GM18511 (cell line): ENCODE results near the gene ARID1B.
"Not testable (repeated sequence)": the region's sequence is repeated elsewhere in the genome, so short reads cannot be mapped to it uniquely, and the experiment has no call there.

Experiments used
- ATAC-seq: cut with Tn5 transposase; IDR thresholded peaks from one replicate; pipeline ENCODE4 v1.9.1; 2021; ENCODE audit warnings: mild to moderate bottlenecking, moderate library complexity; ENCODE audit not compliant: unreplicated experiment

Gene ARID1B

GRCh38 chr6:156980948-156981347 is 203.8 kb downstream of the ARID1B start:
- ATAC-seq: no peak

GRCh38 chr6:156982168-156982567 is 205.0 kb downstream of the ARID1B start:
- no peak for ATAC-seq

- ATAC-seq: not testable (repeated sequence)
Observed at GRCh38 chr6:156982864-156983263, 205.7 kb downstream of the ARID1B start.

- ATAC-seq: no peak
Observed at GRCh38 chr6:156984178-156984738, 207.1 kb downstream of the ARID1B start.

- no peak for ATAC-seq
Observed at GRCh38 chr6:156985309-156985708, 208.1 kb downstream of the ARID1B start.

GRCh38 chr6:156988276-156989158 is 211.3 kb downstream of the ARID1B start:
- ATAC-seq: peak; percentile 81

GRCh38 chr6:156989159-156989806 is 212.1 kb downstream of the ARID1B start:
- no peak for ATAC-seq

GRCh38 chr6:156992020-156992804 is 215.0 kb downstream of the ARID1B start:
- ATAC-seq: no peak

- no peak for ATAC-seq
Observed at GRCh38 chr6:156993713-156994112, 216.5 kb downstream of the ARID1B start.

- ATAC-seq: no peak
Observed at GRCh38 chr6:156994215-156995076, 217.3 kb downstream of the ARID1B start.

- no peak for ATAC-seq
Observed at GRCh38 chr6:156995502-156995901, 218.3 kb downstream of the ARID1B start.

GRCh38 chr6:156996265-156996664 is 219.1 kb downstream of the ARID1B start:
- ATAC-seq: no peak

- no peak for ATAC-seq
Observed at GRCh38 chr6:156998794-156999330, 221.7 kb downstream of the ARID1B start.

GRCh38 chr6:156999762-157000161 is 222.6 kb downstream of the ARID1B start:
- no peak for ATAC-seq

GRCh38 chr6:157001716-157002115 is 224.5 kb downstream of the ARID1B start:
- no peak for ATAC-seq

- no peak for ATAC-seq
Observed at GRCh38 chr6:157002774-157003173, 225.6 kb downstream of the ARID1B start.

- no peak for ATAC-seq
Observed at GRCh38 chr6:157005940-157006339, 228.8 kb downstream of the ARID1B start.

GRCh38 chr6:157008568-157008967 is 231.4 kb downstream of the ARID1B start:
- ATAC-seq: no peak

- ATAC-seq: no peak
Observed at GRCh38 chr6:157012355-157012754, 235.2 kb downstream of the ARID1B start.
